SK-N-MC (cell line): ENCODE results near the gene PLA2G2E.

Experiments used
- EZH2 ChIP-seq: fragments of 200-600 bp; sonication (generic); IDR thresholded peaks from one replicate; pipeline ENCODE4 v1.6.1; 2017; ENCODE audit warnings: antibody characterized with exemption
- FOXP2 ChIP-seq: optimal IDR thresholded peaks from 2 replicates; pipeline ENCODE3; 2011; ENCODE audit warnings: mild to moderate bottlenecking, moderate library complexity; ENCODE audit not compliant: insufficient read depth; ENCODE audit errors: extremely low read length, control extremely low read depth
- POLR2AphosphoS5 ChIP-seq: IDR thresholded peaks from 2 replicates; pipeline ENCODE4 v1.6.1; 2012; ENCODE audit warnings: mild to moderate bottlenecking, low read depth, low read length, borderline replicate concordance

DNA sequence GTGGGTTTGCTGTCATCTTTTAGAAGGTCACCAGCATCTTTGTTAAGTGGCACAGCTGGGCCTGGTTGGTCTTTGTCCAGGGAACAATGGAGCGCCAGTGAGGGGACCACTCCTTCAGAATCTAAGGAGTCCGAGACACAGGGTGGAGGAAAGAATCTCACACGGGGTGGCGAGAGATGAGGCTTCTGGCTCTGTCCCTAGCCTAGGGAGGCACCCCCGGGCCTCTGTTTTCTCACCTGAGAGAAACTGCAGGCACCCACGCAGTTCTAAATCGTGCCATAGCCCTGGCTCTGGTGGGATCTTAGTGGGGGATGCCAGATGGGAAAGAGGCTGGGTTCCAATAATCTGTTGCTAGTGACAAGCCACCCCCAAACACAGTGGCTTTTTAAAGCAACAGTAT, 10.9 kb upstream of the PLA2G2E start:
- no peak for TF ChIP-seq EZH2
- TF ChIP-seq POLR2AphosphoS5 = no peak
- no peak for TF ChIP-seq FOXP2
